HL-60/S4 (cell line): ENCODE results near the gene BLTP3B.

Source experiments
- in situ Hi-C: fragments of 300-500 bp; cut with MboI; formaldehyde crosslinking; loops from 2 replicates; pipeline ENCODE4 v1.14.3; 2022; ENCODE audit warnings: low sequenced_read_pairs

Gene BLTP3B

DNA sequence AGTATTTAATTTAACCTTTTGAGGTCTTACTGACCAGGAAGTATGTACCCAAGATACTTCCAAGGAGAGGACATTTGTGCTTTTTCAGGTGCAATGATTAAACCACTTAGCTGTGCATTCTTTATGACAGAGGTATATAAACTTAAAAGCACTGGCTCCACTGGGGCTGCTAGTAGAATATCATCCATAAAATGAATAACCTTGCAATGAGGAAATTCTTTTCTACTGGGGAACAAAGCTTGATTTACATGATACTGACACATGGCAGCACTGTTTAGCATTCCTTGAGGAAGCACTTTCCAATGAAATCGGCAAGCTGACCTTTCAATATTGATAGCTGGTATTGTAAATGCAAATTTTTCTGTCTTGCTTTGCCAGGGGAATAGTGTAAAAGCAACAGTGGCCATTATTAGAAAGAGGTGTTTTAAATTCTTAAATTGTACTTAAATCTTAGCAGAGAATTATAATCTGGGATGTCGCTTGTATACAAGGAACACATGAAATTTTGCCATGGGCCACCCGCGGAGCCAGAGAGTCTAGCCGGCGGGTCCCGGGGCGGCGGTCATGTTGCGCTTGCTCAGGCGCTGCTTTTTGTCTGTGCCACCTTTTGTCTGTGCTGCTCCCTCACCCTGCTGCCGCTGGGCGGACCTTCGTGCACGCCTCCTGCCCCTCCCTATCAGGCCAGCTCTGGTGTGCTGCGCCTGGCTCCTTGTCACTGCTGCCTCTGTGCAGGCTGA is 20.9 kb upstream of the BLTP3B start:
- in situ Hi-C loops, result no loop called here

DNA sequence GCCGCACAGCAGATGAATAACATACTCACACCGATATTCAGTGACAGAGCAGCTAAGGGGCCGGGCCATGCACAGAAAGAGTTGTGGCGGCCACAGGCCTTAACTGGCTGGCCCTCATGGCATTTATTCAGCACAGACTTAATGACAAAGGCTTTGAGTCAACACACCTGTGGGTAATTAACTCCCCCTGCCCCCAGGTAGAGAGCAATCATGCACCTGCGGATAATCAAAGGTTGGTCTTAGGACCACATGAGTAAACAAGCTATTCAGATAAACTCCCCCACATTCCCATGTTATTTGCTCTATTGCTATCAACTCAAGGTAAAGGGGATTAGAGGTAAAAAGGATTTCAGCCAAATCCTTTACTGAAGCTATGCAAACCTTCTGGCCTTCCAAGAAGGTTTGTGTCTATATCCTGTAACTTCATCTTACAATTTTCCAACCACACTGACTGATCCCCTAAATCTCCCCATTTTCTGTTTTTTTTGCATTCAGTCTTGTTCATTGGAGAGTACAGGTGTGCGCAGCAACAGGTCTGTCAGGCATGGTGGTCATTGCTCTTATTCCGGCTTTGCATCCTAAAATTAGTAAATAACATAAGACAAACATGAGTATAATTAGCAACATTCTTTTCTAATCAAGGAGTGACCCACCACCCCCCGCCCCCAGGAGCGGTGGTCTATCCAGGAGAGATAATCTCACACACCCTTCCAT is 16.9 kb upstream of the BLTP3B start:
- in situ Hi-C loops, result no loop called here

DNA sequence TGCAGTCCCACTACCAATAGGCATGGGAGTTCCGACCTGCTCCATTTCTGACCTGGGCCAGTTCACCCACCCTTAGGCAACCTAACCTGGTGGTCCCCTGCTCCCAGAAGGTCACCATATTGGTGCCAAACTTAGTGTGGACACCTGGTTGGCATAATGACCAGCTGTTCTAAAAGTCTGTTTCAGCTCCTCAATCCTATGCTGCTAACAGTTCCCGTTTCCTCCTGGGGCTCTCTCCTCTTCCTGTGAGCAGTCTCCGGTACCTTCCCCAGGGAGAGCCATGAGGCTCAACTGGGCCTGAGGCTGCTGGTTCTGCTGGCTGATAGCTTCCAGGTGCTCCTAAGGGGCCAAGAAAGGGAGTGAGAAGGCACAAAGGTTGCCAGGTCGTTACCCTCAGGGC is 15.9 kb upstream of the BLTP3B start:
- in situ Hi-C loops, result no loop called here

DNA sequence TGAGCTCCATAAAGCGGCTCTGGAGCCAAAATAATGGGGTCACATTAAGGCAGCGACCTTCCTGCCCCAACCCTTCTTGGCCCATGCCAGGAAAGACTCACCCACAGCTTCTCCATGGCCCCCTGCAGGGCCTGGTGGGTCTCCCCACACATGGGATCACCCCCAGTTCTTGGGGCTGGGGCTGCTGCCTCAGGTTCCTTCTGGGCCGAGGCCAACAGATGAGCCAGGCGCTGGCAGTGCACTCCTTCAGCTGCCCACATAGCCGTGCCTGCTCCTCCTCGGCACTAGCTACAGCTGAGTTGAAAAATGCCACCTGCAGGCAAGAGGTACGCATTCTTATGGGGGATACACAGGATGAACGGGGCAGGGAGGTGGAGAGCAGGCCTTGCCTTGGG is 14.8 kb upstream of the BLTP3B start:
- in situ Hi-C loops, result no loop called here

DNA sequence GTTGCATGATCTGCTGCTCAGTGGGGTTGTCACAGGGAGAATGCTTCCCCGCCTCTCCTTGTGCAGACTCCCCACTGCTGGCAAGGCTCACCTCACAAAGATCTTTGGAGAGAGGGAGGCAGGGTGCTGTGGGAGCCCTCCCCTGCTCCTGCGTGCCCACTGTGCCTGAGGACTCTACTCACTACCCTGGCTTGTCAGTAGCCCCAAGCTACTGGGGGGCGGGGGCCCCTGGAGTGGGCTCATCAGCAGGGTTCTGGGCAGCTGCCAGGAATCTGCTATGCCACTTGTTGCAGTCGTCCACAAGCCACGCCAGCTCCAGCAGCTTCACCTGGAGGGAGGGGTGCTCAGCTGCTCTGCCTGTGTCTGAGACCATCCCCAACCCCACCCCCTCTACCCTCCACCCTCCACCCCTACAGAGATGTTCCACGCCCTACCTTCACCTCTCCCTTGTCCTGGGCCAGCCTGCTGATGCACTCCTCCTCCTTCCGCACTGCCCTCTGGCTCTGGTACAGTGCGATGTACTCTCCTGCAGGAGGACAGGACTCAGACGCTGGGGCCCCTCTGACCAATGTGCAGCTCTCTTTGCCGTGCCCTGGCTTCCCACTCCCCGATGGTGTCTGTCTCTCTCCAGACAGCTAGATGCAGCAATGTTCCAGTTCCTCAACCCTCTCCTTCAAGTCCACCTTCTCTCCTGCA is 14.2 kb upstream of the BLTP3B start:
- in situ Hi-C loops, result no loop called here

DNA sequence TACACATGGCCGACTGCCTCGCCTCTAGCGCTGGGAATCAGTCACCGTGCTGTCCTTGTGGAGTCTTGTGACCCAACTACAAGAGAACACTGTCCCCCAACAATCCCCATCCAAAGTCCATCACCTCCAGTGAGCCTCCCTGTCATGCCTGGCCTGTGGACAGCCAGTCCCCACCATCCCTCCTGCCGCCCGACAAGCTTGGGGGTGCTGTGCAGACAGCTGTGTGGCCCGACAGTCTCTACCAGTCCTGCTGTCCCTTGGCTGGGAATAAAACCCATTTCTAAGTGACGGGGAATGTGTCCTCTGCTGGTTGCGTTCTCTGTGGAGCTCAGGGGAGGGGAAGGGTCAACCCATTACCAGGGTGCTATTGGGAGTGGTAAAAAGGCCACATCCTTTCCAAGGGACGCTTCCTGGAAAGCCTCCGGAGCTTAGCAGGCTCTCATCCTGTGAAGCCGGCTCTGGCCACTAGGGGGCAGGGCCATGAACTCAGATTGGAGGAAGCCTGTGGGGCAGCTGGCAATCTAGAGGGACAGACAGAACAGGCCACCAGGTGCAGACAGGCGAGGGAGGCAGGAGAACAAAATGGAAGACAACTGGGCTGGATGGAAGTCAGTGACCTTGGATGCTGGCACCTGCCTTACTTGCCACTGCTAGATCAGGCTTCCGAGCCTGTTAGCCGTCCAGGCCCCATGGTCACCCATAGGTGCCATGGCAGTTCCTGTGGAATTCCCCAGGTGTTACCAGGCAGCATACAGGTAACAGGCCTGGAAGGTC is 12.0 kb upstream of the BLTP3B start:
- in situ Hi-C loops, result no loop called here

DNA sequence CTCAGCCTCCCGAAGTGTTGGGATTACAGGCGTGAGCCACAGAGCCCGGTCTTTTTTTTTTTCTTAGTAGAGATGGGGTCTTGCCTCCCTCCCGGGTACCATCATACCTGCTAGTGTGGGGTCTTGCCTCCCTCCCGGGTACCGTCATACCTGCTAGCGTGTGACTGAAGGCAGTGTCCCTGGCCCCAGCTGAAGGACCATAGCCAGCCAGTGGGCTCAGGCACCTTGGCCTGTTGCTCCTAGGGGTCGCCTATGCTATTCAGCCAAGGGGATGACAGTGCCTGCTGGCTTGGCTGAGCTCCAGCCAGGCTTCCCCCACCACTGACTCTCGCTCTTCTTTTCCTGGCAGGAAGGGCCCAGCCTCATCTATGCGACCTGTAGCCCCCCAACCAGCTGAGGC is 10.5 kb upstream of the BLTP3B start:
- in situ Hi-C loops, result no loop called here

DNA sequence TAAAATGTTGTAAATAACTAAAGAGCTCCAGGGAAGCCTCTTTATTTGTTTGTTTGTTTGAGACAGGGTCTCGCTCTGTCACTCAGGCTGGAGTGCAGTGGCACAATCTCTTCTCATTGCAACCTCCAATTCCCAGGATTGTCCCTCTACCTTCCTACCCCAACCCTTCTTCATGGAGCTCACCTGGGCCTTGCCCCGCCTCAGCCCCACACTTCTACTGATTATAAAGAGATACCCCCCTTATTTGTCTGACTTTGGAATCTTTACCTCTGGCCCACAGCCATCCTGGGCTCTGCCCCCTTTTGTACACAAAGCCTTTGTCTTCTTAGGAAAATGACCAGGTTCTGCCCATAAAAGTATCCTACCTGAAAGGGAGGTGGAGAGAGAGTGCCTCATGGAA is 9.1 kb upstream of the BLTP3B start:
- in situ Hi-C loops, result no loop called here

DNA sequence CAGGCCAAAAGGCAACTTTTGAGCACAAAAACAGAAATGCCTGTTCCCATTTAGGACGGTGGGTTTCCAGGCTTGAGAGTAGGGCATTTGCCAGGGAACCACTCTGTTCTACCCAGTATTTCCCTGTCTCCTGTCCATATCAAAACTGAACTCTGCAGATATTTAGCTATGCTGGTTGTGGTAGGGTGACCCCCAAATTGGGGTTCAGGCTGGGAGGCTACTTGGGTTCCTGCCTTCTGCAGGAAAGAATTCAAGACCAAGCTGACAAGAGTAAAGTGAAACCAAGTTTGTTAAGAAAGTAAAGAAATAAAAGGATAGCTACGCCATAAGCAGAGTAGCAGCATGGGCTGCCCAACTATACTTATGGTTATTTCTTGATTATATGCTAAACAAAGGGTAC is 3.6 kb upstream of the BLTP3B start:
- in situ Hi-C loops, result no loop called here

DNA sequence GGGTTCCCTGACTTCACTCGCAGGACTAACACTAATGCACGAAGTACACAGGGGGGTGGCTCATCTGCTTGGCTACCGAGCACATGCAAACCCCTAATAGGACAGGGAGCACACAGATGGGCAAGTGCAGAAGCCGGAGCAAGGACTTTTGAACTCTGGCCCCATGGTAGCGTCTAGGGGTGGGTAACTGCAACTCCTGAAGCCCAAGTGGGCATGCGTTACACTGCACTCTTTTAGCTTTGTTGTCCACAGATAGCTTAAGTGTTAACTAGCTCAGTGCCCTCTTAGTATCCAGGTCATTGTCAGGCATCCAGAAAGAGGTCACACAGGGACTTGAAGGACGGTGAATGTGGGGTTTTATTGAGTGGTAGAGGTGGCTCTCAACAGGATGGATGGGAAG is 3.0 kb upstream of the BLTP3B start:
- in situ Hi-C loops, result no loop called here

DNA sequence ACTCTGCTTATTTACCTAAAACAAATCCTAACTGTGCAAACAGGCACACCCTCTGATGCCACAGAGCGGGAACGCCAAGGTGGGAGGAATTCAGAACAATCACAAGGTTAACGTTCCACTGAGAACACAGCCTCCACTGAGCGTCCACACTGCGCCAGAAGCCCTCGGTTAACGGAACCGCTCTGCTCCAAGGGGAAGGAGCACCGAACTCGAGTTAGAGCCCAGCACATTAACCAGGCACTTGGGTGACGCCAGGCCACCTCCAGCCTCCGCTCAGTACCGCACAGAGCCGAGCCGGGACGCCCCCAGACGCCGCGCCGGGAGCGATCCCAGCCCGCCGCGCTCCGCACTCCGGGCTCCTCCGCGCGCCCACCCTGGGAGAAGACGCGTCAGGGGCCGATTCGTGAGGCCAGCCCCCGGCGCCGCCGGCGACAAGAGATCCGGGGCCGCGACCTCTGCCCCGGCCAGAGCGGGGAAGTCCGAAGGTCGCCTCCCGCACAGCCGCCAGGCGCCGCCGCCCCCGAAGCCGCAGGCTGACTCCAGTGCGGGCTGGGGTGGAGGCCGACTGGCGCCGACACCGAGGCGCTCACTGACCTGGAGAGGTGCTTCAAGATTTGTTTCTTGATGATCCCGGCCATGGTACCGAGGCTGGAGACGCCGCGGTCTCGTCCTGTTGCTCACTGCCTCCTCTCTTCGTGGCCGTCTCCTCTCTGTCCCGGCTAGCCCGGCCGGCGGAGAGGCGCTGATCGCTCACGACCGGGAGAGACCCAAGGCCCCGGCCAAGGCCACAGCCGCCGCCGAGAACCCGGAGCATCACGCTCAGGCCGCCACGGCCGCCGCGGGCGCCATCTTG is 450 bp downstream of the BLTP3B start:
- in situ Hi-C loops, result no loop called here

DNA sequence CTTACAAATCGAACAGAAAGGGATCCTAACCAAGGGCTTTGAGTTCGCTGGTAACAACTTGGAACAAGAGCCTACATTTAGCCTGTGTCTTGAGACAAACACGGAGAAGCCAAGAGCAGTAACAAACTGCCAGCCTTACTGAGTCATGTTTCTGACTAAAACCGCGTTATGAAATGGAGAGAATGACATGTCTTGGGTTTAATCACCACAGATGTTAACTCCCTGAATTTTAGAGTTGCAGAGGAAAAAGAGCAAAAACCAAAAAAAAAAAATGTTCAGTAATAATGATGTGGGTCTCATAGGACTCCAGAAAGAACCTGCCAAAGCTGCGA is 1.0 kb downstream of the BLTP3B start:
- in situ Hi-C loops, result no loop called here

DNA sequence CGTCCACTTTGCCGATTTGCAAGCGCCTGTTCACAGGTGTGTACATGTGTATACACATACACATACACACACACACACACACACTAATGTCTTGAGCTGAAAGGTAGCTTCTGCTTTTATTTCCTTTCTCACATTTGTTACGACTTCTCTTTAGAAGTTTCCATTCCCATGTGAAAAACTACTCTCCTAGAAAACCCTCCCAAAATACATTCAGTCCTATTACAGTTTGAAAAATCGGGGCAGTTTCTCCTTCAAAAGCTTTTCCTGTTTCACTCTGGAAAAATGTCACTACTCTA is 3.9 kb downstream of the BLTP3B start:
- in situ Hi-C loops, result no loop called here

DNA sequence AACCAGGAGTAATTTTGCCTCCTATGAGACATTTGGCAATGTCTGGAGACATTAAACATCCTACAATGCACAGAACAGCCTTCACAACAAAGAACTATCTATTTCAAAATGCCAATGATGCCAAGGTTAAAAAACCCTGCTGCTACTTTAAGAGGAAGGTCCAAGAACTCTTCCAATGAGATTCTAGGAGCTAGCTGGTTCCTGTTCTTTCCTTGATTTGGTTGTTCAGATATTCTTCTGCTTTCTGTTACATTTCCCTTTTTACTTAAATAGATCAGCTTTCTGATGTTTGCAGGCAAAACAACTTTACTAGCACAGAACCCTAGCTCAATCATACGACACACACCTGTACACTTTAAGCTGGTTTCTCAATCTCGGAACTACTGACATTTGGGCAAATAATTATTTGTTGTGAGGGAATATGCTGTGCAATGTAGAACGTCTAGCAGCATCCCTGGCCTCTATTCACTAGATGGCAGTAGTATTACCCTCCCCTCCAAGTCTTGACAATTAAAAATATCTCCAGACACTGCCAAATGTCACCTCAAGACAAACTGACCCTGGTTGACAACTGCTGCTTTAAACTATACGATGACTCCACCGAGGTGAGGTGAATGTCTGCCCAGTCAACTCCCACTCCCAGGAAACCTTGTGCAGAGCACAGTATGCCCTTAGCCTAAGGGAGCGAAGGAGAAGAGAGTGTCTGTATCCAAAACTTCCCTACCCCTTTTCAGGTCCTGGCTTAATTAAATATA is 4.4 kb downstream of the BLTP3B start:
- in situ Hi-C loops, result no loop called here

DNA sequence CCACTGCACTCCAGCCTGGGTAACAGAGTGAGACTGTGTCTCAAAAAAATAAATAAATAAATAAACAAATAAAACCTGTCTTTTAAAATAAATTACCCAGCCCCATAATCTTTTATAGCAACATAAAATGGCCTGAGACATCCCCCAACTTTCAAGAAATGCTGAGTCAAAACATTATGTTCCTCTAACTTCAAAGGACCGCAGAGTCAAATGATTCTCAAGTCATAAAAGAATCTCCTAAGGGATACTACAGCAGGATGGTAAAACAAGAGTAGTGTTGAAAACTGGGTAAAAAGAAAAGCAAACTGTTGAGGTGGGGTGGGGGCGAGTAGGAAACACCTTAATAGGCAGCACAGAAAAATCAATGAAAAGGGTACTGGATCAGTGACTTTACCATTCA is 9.5 kb downstream of the BLTP3B start:
- in situ Hi-C loops, result no loop called here

DNA sequence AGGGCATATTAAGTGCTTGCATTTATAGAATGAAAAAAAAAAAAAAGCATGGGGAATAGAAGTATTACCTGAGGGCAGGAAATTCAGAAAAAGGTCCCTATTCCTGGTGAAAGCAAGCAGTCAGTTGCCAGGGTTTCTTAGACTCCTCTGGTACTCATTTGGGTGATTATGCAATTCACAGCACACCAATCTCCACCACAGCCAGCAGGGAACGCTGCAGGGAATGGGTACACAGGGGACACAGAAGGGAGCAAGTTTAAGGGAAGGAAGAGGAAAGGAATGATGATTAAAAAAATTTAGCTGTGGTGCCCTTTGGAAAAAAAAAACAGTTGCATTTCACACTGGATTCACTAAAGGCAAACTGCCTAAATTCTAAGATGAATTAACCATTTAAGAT is 14.2 kb downstream of the BLTP3B start:
- in situ Hi-C loops, result no loop called here

DNA sequence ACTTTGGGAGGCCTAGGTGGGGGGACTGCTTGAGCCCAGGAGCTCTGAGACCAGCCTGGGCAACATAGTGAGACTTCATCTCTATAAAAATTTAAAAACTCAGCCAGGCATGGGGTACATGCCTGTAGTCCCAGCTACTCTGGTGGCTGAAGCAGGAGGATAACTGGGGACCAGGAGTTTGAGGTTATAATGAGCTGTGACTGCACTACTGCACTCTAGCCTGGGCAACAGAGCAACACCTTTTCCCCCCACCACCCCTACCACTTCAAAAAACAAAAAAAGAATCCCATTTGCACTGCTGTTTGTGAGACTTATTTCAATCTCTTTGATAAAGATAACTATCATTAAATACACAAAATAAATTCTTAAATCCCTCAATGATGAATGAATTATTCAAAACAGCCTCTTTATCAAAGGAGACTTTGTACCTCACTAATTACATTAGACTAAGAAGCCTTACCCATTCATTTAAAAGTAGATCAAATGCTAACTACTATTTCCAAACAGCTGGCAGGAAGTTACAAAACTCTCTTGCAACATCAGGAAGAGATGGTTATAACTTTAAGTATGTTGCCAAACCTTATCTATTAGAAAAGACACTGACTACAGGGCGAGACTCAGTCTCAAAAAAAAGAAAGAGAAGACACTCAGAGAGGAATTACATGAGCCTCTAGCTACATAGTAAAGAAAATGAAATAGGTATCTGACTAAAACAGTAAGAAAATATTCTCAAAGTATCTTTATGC is 14.7 kb downstream of the BLTP3B start:
- in situ Hi-C loops, result no loop called here

DNA sequence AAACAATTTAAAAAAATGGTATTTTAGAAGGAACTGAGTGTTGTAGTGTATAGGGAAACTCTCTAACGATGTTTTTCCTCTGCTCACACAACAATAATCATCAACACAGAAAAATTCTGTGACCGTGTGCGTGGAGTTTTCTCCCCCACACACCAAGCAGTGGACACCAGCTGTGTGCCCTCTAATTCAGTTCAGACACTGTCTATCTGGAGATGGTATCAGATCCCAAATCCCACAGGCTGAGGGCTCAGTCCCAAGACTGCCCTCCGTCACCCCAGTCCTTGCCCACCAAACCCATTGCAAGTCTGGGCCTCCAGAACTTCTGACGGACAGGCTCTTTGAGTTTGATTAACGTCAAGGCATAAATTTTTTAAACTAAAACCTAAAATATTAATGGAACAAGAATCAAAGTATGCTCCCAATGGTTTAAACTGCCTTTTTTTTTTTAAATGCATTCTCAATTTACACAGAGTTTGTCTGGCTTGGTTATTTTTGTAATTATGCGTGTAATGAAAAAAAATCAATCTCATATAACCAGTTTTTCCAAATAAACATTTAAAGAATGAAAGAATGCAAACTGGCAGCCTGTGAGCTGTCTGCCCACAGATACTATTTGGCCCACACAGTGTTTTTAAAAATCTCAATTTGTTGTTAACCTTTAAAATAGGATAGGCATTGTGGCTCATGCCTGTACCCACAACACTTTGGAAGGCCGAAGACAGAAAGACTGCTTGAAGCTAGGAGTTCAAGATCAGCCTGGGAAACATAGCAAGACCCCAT is 19.2 kb downstream of the BLTP3B start:
- in situ Hi-C loops, result no loop called here

DNA sequence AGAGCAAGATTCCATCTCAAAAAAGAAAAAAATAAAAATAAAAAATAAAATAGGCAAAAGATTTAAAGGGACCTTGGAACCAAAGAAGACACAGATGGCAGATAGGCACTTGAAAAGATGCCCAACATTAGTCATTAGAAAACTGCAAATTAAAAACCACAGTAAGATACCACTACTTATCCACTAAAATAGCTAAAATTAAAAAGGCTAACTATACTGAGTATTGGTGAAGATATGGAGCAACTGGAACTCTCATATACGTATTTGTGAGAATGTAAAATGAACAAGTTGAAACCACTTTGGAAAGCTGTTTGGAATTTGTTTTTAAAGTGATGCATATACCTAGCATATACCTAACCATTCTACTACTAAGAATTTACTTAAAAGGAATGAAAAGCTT is 22.3 kb downstream of the BLTP3B start:
- in situ Hi-C loops, result no loop called here
